Endothelial cell of umbilical vein (primary cell): ENCODE results near the gene COLEC11. TPM values are rescaled to one million over a fixed set of nuclear protein-coding genes. Genes with fewer than 3 reads are reported as not detected.

Source experiments
- BruUV-seq: library from RNA; stranded (reverse); fragments of 400-500 nt; replicated peaks from 2 replicates; lab custom pipeline; 2021; lab: Mats Ljungman, UMichigan
- CTCF ChIA-PET: fragments of 300-600, 350-600 bp; sonication (Branson Sonifier 250); formaldehyde crosslinking; loops from one replicate; lab custom pipeline; 2021; ENCODE audit warnings: antibody characterized with exemption, inconsistent platforms; lab: Charles Lee
- POLR2A ChIA-PET: fragments of 300-600, 350-600 bp; sonication (Branson Sonifier 250); formaldehyde crosslinking; loops from one replicate; lab custom pipeline; 2021; ENCODE audit warnings: antibody characterized with exemption, inconsistent platforms; lab: Charles Lee
- DNase-seq: peaks from one replicate; pipeline ENCODE4 v3.0.0-alpha.2; 2011; ENCODE audit warnings: low read depth, low spot score
- FAIRE-seq: peaks from 2 replicates; lab custom pipeline; 2011; peaks lifted over from hg19 to GRCh38; lab: Jason Lieb, UNC
- H2AFZ ChIP-seq: 2 replicates; pipeline ENCODE4 v1.6.0; 2012; ENCODE audit warnings: low read depth, low read length, control low read depth, inconsistent platforms
- H3K27ac ChIP-seq: 2 replicates; pipeline ENCODE4 v1.5.1; 2011; ENCODE audit warnings: low read depth, mild to moderate bottlenecking, control low read depth, low read length, moderate library complexity; ENCODE audit not compliant: insufficient read depth
- H3K27me3 ChIP-seq, 2 experiments: 2 replicates each; pipeline versions ENCODE4 v1.6.0 to v1.6.1; 2011; ENCODE audit warnings: low read length in 2 of 2, mixed read lengths in 1 of 2; ENCODE audit not compliant: control insufficient read depth in 2 of 2, insufficient read depth in 2 of 2
- H3K36me3 ChIP-seq, 2 experiments: 2 replicates in 1 of 2; 3 replicates in 1 of 2; pipeline ENCODE4 v1.5.1; 2011; ENCODE audit warnings: low read length in 2 of 2, mild to moderate bottlenecking in 1 of 2, moderate library complexity in 1 of 2; ENCODE audit not compliant: control insufficient read depth in 2 of 2, insufficient read depth in 2 of 2; ENCODE audit errors: extremely low read depth in 1 of 2
- H3K4me1 ChIP-seq: 3 replicates; pipeline ENCODE4 v1.5.1; 2011; ENCODE audit warnings: mild to moderate bottlenecking, low read length; ENCODE audit not compliant: control insufficient read depth, insufficient read depth; ENCODE audit errors: extremely low read depth
- H3K4me2 ChIP-seq: 2 replicates; pipeline ENCODE4 v1.6.1; 2011; ENCODE audit warnings: low read length, control low read depth, mixed read lengths; ENCODE audit not compliant: insufficient read depth
- H3K4me3 ChIP-seq, 3 experiments: fragments of 200-600 bp in 1 of 3; sonication (generic), shearing (Covaris generic) in 1 of 3; replicated peaks in 1 of 3; 2 replicates each; pipeline ENCODE4 v1.5.1; 2011 to 2016; ENCODE audit warnings: control low read depth in 3 of 3, low read length in 3 of 3, mild to moderate bottlenecking in 2 of 3, inconsistent platforms in 1 of 3, low read depth in 1 of 3, moderate library complexity in 1 of 3; ENCODE audit not compliant: insufficient read depth in 1 of 3
- H3K79me2 ChIP-seq: 2 replicates; pipeline ENCODE4 v1.6.0; 2012; ENCODE audit warnings: low read length, inconsistent platforms; ENCODE audit not compliant: control insufficient read depth, insufficient read depth
- H3K9ac ChIP-seq: replicated peaks from 2 replicates; pipeline ENCODE3; 2011; ENCODE audit warnings: low read length, control low read depth; ENCODE audit not compliant: insufficient read depth; ENCODE audit errors: extremely low read depth
- H3K9me1 ChIP-seq: replicated peaks from 3 replicates; pipeline ENCODE4 v1.6.0; 2011; ENCODE audit warnings: mild to moderate bottlenecking, low read length; ENCODE audit not compliant: control insufficient read depth, insufficient read depth; ENCODE audit errors: extremely low read depth
- H3K9me3 ChIP-seq: replicated peaks from 2 replicates; pipeline ENCODE4 v1.5.1; 2012; ENCODE audit warnings: low read length, inconsistent platforms; ENCODE audit not compliant: control insufficient read depth, insufficient read depth
- H4K20me1 ChIP-seq: replicated peaks from 2 replicates; pipeline ENCODE3; 2011; ENCODE audit warnings: mild to moderate bottlenecking, low read length; ENCODE audit not compliant: control insufficient read depth, insufficient read depth; ENCODE audit errors: extremely low read depth
- CTCF ChIP-seq, 2 donors: IDR thresholded peaks; 1 replicate in 1 of 2; 2 replicates in 1 of 2; pipeline ENCODE4 v1.5.1; 2011; ENCODE audit warnings: low read length in 2 of 2, mild to moderate bottlenecking in 2 of 2, moderate library complexity in 2 of 2, control low read depth in 1 of 2, inconsistent platforms in 1 of 2, low read depth in 1 of 2; ENCODE audit not compliant: insufficient read depth in 1 of 2; ENCODE audit errors: extremely low read depth in 1 of 2
- EZH2 ChIP-seq: IDR thresholded peaks from 2 replicates; pipeline ENCODE4 v1.6.1; 2012; ENCODE audit warnings: borderline replicate concordance, low read depth, mild to moderate bottlenecking, moderate library complexity, low read length, inconsistent platforms; ENCODE audit not compliant: severe bottlenecking
- FOS ChIP-seq: IDR thresholded peaks from 2 replicates; pipeline ENCODE4 v1.6.1; 2011; ENCODE audit warnings: mild to moderate bottlenecking, low read length, moderate library complexity, borderline replicate concordance; ENCODE audit not compliant: insufficient read depth
- GATA2 ChIP-seq: IDR thresholded peaks from 2 replicates; pipeline ENCODE4 v1.7.0; 2011; ENCODE audit warnings: low read depth, mild to moderate bottlenecking, moderate library complexity, mixed read lengths, low read length; ENCODE audit not compliant: insufficient read length, insufficient read depth
- JUN ChIP-seq: IDR thresholded peaks from 2 replicates; pipeline ENCODE4 v1.6.1; 2011; ENCODE audit warnings: borderline replicate concordance, low read depth; ENCODE audit not compliant: insufficient read length, insufficient read depth
- MAX ChIP-seq: IDR thresholded peaks from 2 replicates; pipeline ENCODE4 v1.6.1; 2011; ENCODE audit not compliant: insufficient read depth, insufficient read length
- MYC ChIP-seq: IDR thresholded peaks from one replicate; pipeline ENCODE4 v1.6.1; 2011; ENCODE audit warnings: mild to moderate bottlenecking, low read depth, low read length
- POLR2A ChIP-seq: IDR thresholded peaks from 2 replicates; pipeline ENCODE4 v1.6.1; 2012; ENCODE audit warnings: low read depth, mild to moderate bottlenecking, control low read depth, low read length
- POLR2AphosphoS5 ChIP-seq: IDR thresholded peaks from 2 replicates; pipeline ENCODE4 v1.6.1; 2012; ENCODE audit warnings: low read depth, mild to moderate bottlenecking, control low read depth, low read length, moderate library complexity; ENCODE audit not compliant: insufficient read depth
- dilution Hi-C: fragments of 300-500 bp; cut with MboI; formaldehyde crosslinking; loops from one replicate; pipeline ENCODE4 v1.15.0; 2019; ENCODE audit warnings: low sequenced_read_pairs; ENCODE audit not compliant: extremely low pct_ligation_motif_present
- intact Hi-C: fragments of 100-400 bp; cut with micrococcal nuclease; formaldehyde crosslinking; loops from one replicate; pipeline ENCODE4 v1.10.0; 2022
- polyA plus RNA-seq, 4 experiments: library from polyadenylated mRNA; depleted of rRNA in 3 of 4; stranded (reverse) in 3 of 4; unstranded in 1 of 4; fragments of >200 nt; gene quantifications; 2 replicates each; pipeline versions ENCODE4 v1.2.1 to v1.2.3, GENCODE V29; 2011 to 2012; ENCODE audit warnings: missing spikeins in 1 of 4
- total RNA-seq: library from RNA; stranded (reverse); gene quantifications from 2 replicates; pipeline ENCODE4 v1.2.3, GENCODE V29; 2021

The COLEC11 gene
- total and polyA plus RNA-seq, 2 donors (not counting 3 experiments of a cell fraction or from before 2014, with no cell fraction given) = 0.15 TPM; not detected in 1

GRCh38 chr2:3627500-3628100, 32.7 kb downstream of the COLEC11 start:
- Histone ChIP-seq H3K27ac (no peak overlapping the region), H3K4me1 (no peaks in the 10 kb centered on the region), H3K79me2 (no peaks in the 10 kb centered on the region), H3K9me3 (no peaks in the 10 kb centered on the region), H3K4me3 (no peak overlapping the region), H3K27me3 (no peaks in the 10 kb centered on the region), H4K20me1 (no peaks in the 10 kb centered on the region), H3K9me1 (no peaks in the 10 kb centered on the region), H3K36me3 (no peaks in the 10 kb centered on the region), H3K4me2 (no peak overlapping the region), H3K9ac (no peak overlapping the region), H2AFZ (no peak overlapping the region)
- POLR2A ChIA-PET = no interaction called here
- no TSS peak for BruUV-seq
- CTCF ChIA-PET = no interaction called here
- DNase-seq = no peak
- intact Hi-C loops = no loop called here
- no peak for FAIRE-seq
- dilution Hi-C loops = no loop called here
- TF ChIP-seq CTCF (IDR thresholded peaks at IDR 0.05; ENCODE audit: extremely low read depth in 1 of 2, insufficient read depth in 1 of 2, low read depth in 1 of 2, low read length in 2 of 2) = no peak
- TF ChIP-seq FOS = no peak
- TF ChIP-seq POLR2A = no peak
- no peak for TF ChIP-seq MAX
- TF ChIP-seq JUN = no peak
- TF ChIP-seq MYC = no peak
- no peak for TF ChIP-seq POLR2AphosphoS5
- no peak for TF ChIP-seq GATA2
- no peak for TF ChIP-seq EZH2
